Neural progenitor cell (in vitro differentiated cells): ENCODE measurements around the gene ATP2B3. TPM values are rescaled to one million over a fixed set of nuclear protein-coding genes. Genes with fewer than 3 reads are reported as not detected.

Experiments
- DNase-seq: peaks from one replicate; pipeline ENCODE4 v3.0.0-alpha.2; 2016; ENCODE audit warnings: low spot score
- H2AFZ ChIP-seq: fragments of 200-600 bp; sonication (generic); replicated peaks from 2 replicates; pipeline ENCODE4 v1.6.1; 2016; ENCODE audit warnings: antibody characterized with exemption
- H3F3A ChIP-seq: fragments of 200-600 bp; sonication (generic); 2 replicates; pipeline ENCODE4 v1.6.1; 2016; ENCODE audit warnings: antibody characterized with exemption, low read depth
- H3K27ac ChIP-seq: fragments of 200-600 bp; sonication (generic); 2 replicates; pipeline ENCODE4 v1.5.1; 2016; ENCODE audit warnings: mild to moderate bottlenecking
- H3K27me3 ChIP-seq: fragments of 200-600 bp; sonication (generic); 2 replicates; pipeline ENCODE4 v1.6.1; 2016; ENCODE audit warnings: mild to moderate bottlenecking, moderate library complexity
- H3K36me3 ChIP-seq: fragments of 200-600 bp; sonication (generic); 2 replicates; pipeline ENCODE4 v1.5.1; 2016
- H3K4me1 ChIP-seq: fragments of 200-600 bp; sonication (generic); 2 replicates; pipeline ENCODE4 v1.6.1; 2016; ENCODE audit warnings: mixed run types
- H3K4me2 ChIP-seq: fragments of 200-600 bp; sonication (generic); 2 replicates; pipeline ENCODE4 v1.6.1; 2016
- H3K4me3 ChIP-seq: fragments of 200-600 bp; sonication (generic); 2 replicates; pipeline ENCODE4 v1.5.1; 2016
- H3K79me2 ChIP-seq: fragments of 200-600 bp; sonication (generic); 2 replicates; pipeline ENCODE4 v1.6.1; 2016; ENCODE audit warnings: low read depth
- H3K9ac ChIP-seq: fragments of 200-600 bp; sonication (generic); 2 replicates; pipeline ENCODE4 v1.6.1; 2016
- H3K9me3 ChIP-seq: fragments of 200-600 bp; sonication (generic); 2 replicates; pipeline ENCODE4 v1.5.1; 2016; ENCODE audit warnings: low read depth
- H4K20me1 ChIP-seq: fragments of 200-600 bp; sonication (generic); 2 replicates; pipeline ENCODE4 v1.6.1; 2016; ENCODE audit warnings: low read depth
- H3K27ac Mint-ChIP-seq: 3 replicates; pipeline ENCODE4 v1.8.0; 2021; ENCODE audit warnings: mixed read lengths
- H3K27me3 Mint-ChIP-seq: 2 replicates; pipeline ENCODE4 v1.8.0; 2022; ENCODE audit warnings: low read depth, mild to moderate bottlenecking, inconsistent platforms, moderate library complexity, mixed read lengths; ENCODE audit not compliant: insufficient read depth
- H3K36me3 Mint-ChIP-seq: 3 replicates; pipeline ENCODE4 v1.8.0; 2021; ENCODE audit warnings: mixed read lengths
- H3K4me1 Mint-ChIP-seq: 3 replicates; pipeline ENCODE4 v1.8.0; 2021; ENCODE audit warnings: mixed read lengths
- H3K4me3 Mint-ChIP-seq: 3 replicates; pipeline ENCODE4 v1.8.0; 2021; ENCODE audit warnings: mild to moderate bottlenecking, moderate library complexity, mixed read lengths
- H3K9me3 Mint-ChIP-seq: 3 replicates; pipeline ENCODE4 v1.8.0; 2020; ENCODE audit warnings: mixed read lengths
- EZH2 ChIP-seq: fragments of 200-600 bp; sonication (generic); IDR thresholded peaks from 2 replicates; pipeline ENCODE4 v1.6.1; 2017; ENCODE audit warnings: antibody characterized with exemption, mild to moderate bottlenecking, moderate library complexity
- EZH2phosphoT487 ChIP-seq: fragments of 200-600 bp; sonication (generic); IDR thresholded peaks from 2 replicates; pipeline ENCODE4 v1.6.1; 2017; ENCODE audit warnings: antibody characterized with exemption
- total RNA-seq: library from RNA; depleted of rRNA; stranded (reverse); fragments of >200 nt; gene quantifications from 2 replicates; pipeline ENCODE4 v1.2.3, GENCODE V29; 2015; ENCODE audit warnings: low replicate concordance
- TF ChIP-seq, protein P1 (sequence below): fragments of 200-600 bp; sonication (generic); IDR thresholded peaks from 2 replicates; pipeline ENCODE4 v1.5.1; 2017; ENCODE audit warnings: antibody characterized with exemption, mild to moderate bottlenecking

The ATP2B3 gene
- total RNA-seq, 1 donor from 2014 or later = not detected

DNA sequence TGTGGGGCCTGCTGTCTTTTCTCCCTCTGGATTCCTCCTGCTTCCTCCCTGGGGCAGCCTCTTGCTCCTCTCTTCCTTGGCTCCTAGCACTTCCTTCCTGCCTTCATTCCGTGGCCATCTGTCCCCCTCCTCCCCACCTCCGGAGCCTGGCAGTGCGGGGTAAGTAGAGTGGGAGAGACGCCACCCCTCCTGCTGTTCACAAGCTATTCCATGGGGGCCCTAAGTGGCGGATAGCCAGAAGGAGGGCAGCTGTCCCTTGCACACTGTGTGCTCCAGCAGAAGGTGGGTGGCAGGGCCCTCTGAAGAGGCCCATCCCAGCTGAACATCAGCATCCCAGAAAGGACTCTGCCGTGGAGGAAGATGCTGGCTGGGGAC, 54.1 kb downstream of the ATP2B3 start:
- no peak overlapping the region for H3K9ac ChIP-seq

DNA sequence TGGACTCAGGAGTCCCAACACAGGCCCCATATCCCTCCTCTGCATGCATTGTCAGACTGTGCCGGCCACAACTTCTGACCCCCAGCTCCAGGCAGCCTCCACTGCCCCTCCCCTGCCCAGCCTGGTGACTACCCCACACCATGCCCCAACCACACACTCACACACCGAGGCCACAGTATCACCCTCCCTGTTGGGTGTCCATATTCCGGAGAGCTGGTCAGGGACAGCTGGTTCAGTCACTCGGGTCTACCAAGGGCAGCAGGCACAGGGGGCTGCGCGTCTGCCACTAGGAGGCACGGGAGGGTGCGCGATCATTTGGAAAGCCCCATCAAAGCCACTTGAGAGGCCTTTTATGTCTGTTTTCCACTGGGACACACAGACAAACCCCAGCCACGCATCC, 55.2 kb downstream of the ATP2B3 start:
- Mint-ChIP-seq H3K4me3 (no peak overlapping the region), H3K36me3 (no peaks in the 10 kb centered on the region), H3K9me3 (peaks cover 36% of the 10 kb centered on the region), H3K27me3 (peaks cover 2% of the 10 kb centered on the region), H3K27ac (no peak overlapping the region), H3K4me1 (peaks cover 2% of the 10 kb centered on the region)
- TF ChIP-seq EZH2 (no peak), EZH2phosphoT487 (no peak)
- TF ChIP-seq, protein P1, sequence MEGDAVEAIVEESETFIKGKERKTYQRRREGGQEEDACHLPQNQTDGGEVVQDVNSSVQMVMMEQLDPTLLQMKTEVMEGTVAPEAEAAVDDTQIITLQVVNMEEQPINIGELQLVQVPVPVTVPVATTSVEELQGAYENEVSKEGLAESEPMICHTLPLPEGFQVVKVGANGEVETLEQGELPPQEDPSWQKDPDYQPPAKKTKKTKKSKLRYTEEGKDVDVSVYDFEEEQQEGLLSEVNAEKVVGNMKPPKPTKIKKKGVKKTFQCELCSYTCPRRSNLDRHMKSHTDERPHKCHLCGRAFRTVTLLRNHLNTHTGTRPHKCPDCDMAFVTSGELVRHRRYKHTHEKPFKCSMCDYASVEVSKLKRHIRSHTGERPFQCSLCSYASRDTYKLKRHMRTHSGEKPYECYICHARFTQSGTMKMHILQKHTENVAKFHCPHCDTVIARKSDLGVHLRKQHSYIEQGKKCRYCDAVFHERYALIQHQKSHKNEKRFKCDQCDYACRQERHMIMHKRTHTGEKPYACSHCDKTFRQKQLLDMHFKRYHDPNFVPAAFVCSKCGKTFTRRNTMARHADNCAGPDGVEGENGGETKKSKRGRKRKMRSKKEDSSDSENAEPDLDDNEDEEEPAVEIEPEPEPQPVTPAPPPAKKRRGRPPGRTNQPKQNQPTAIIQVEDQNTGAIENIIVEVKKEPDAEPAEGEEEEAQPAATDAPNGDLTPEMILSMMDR = no peak
- Histone ChIP-seq H3K4me3 (no peak overlapping the region), H4K20me1 (no peaks in the 10 kb centered on the region), H3K9me3 (no peaks in the 10 kb centered on the region), H3F3A (no peaks in the 10 kb centered on the region), H3K27ac (no peak overlapping the region), H3K27me3 (no peaks in the 10 kb centered on the region), H3K4me1 (no peaks in the 10 kb centered on the region), H3K36me3 (no peaks in the 10 kb centered on the region), H2AFZ (no peak overlapping the region), H3K4me2 (no peak overlapping the region), H3K79me2 (no peaks in the 10 kb centered on the region), H3K9ac (no peak overlapping the region)
- DNase-seq = no peak

More for the DNA sequence above, 54.1 kb downstream of the ATP2B3 start:
- no peak overlapping the region for H3K27ac ChIP-seq
- no peak overlapping the region for H3K4me2 ChIP-seq
- no peak overlapping the region for H3K27ac Mint-ChIP-seq
- peaks cover 4% of the 10 kb centered on the region for H3K4me1 Mint-ChIP-seq
- H3K27me3 Mint-ChIP-seq = peaks cover 2% of the 10 kb centered on the region
- H3K79me2 ChIP-seq = no peaks in the 10 kb centered on the region
- no peaks in the 10 kb centered on the region for H3K36me3 Mint-ChIP-seq
- no peak for TF ChIP-seq EZH2phosphoT487
- TF ChIP-seq, protein P1 = no peak
- TF ChIP-seq EZH2 = no peak
- H3K27me3 ChIP-seq = no peaks in the 10 kb centered on the region
- H3K36me3 ChIP-seq = no peaks in the 10 kb centered on the region
- no peaks in the 10 kb centered on the region for H3K4me1 ChIP-seq
- no peaks in the 10 kb centered on the region for H3F3A ChIP-seq
- no peak for DNase-seq
- no peak overlapping the region for H3K4me3 ChIP-seq
- H2AFZ ChIP-seq = no peak overlapping the region
- H3K9me3 ChIP-seq = no peaks in the 10 kb centered on the region
- no peaks in the 10 kb centered on the region for H4K20me1 ChIP-seq
- peaks cover 37% of the 10 kb centered on the region for H3K9me3 Mint-ChIP-seq
- H3K4me3 Mint-ChIP-seq = no peak overlapping the region

DNA sequence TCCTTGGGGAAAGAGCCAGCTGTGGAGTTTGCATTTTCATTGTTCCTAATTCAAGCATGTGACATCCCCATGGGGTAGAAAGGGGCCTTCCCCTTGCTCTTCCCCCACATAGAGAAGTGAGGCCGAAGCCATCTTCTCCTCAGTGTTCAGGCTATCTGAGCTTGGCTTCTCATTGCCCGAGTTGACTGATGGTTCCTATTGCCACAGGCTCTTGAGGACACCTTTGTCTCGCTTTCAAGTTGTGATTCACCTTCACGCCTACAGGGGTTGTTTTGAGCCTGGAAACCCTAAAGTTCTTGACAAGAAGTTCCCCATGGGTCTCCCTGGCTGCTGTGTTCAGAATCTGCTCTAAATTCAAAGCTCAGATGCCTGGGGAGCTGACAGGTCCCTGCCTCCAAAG, 56.5 kb downstream of the ATP2B3 start:
- no peak overlapping the region for H3K9ac ChIP-seq
- no peak overlapping the region for H3K4me3 ChIP-seq
- DNase-seq = no peak
- no peak overlapping the region for H3K27ac Mint-ChIP-seq
- peaks cover 6% of the 10 kb centered on the region for H3K4me1 ChIP-seq
- peaks cover 9% of the 10 kb centered on the region for H3F3A ChIP-seq
- H3K4me3 Mint-ChIP-seq = no peak overlapping the region
- H3K9me3 Mint-ChIP-seq = peaks cover 37% of the 10 kb centered on the region
- H3K4me2 ChIP-seq = no peak overlapping the region
- H3K36me3 Mint-ChIP-seq = no peaks in the 10 kb centered on the region
- H3K9me3 ChIP-seq = no peaks in the 10 kb centered on the region
- no peaks in the 10 kb centered on the region for H3K79me2 ChIP-seq
- peaks cover 10% of the 10 kb centered on the region for H3K4me1 Mint-ChIP-seq
- no peak overlapping the region for H2AFZ ChIP-seq
- TF ChIP-seq EZH2phosphoT487 (no peak), EZH2 (no peak)
- TF ChIP-seq, protein P1 = no peak
- H3K27ac ChIP-seq = no peak overlapping the region
- no peaks in the 10 kb centered on the region for H3K36me3 ChIP-seq
- H3K27me3 Mint-ChIP-seq = peaks cover 2% of the 10 kb centered on the region
- no peaks in the 10 kb centered on the region for H3K27me3 ChIP-seq
- H4K20me1 ChIP-seq = no peaks in the 10 kb centered on the region
